22Rv1 (cell line): ENCODE measurements around the gene CDS1.

Experiments
- H3K27ac ChIP-seq: fragments of 450-650 bp; 2 replicates; pipeline ENCODE4 v1.5.1; 2017
- ZFX ChIP-seq: fragments of 450-650 bp; IDR thresholded peaks from 2 replicates; pipeline ENCODE4 v1.6.1; 2017; ENCODE audit warnings: antibody characterized with exemption, borderline replicate concordance
- TF ChIP-seq, protein P1 (sequence below): fragments of 450-650 bp; IDR thresholded peaks from 2 replicates; pipeline ENCODE4 v1.5.1; 2017; ENCODE audit warnings: mild to moderate bottlenecking

Gene CDS1

GRCh38 chr4:84634961-84635360 is 52.0 kb downstream of the CDS1 start:
- no peak overlapping the region for H3K27ac ChIP-seq
- TF ChIP-seq, protein P1, sequence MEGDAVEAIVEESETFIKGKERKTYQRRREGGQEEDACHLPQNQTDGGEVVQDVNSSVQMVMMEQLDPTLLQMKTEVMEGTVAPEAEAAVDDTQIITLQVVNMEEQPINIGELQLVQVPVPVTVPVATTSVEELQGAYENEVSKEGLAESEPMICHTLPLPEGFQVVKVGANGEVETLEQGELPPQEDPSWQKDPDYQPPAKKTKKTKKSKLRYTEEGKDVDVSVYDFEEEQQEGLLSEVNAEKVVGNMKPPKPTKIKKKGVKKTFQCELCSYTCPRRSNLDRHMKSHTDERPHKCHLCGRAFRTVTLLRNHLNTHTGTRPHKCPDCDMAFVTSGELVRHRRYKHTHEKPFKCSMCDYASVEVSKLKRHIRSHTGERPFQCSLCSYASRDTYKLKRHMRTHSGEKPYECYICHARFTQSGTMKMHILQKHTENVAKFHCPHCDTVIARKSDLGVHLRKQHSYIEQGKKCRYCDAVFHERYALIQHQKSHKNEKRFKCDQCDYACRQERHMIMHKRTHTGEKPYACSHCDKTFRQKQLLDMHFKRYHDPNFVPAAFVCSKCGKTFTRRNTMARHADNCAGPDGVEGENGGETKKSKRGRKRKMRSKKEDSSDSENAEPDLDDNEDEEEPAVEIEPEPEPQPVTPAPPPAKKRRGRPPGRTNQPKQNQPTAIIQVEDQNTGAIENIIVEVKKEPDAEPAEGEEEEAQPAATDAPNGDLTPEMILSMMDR = no peak
- no peak for TF ChIP-seq ZFX

- no peak overlapping the region for H3K27ac ChIP-seq
- no peak for TF ChIP-seq ZFX
- TF ChIP-seq, protein P1 = no peak
Observed at GRCh38 chr4:84638092-84638491, 55.2 kb downstream of the CDS1 start.

DNA sequence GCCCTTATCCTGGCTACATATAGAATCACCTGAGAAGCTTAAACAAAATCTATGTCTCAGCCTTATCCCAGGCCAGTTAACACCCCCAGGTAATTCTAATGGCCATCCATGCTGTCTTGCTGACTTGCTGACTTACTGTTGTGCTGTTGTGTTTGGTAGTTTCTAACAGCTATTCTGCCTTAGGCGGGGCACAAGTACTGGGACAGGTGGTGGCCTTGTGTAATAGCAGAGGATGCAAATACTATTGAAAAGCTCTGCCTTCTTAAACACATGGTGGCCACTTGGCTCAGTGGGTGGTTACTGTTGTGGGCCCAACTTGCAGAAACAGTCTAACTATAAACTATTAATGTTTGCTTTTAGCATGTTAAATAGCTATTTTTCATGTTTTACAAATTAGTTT is 56.2 kb downstream of the CDS1 start:
- no peak overlapping the region for H3K27ac ChIP-seq
- TF ChIP-seq, protein P1 = no peak
- no peak for TF ChIP-seq ZFX

- TF ChIP-seq, protein P1 = no peak
- TF ChIP-seq ZFX = no peak
- no peak overlapping the region for H3K27ac ChIP-seq
Observed at GRCh38 chr4:84644087-84644486, 61.2 kb downstream of the CDS1 start.

DNA sequence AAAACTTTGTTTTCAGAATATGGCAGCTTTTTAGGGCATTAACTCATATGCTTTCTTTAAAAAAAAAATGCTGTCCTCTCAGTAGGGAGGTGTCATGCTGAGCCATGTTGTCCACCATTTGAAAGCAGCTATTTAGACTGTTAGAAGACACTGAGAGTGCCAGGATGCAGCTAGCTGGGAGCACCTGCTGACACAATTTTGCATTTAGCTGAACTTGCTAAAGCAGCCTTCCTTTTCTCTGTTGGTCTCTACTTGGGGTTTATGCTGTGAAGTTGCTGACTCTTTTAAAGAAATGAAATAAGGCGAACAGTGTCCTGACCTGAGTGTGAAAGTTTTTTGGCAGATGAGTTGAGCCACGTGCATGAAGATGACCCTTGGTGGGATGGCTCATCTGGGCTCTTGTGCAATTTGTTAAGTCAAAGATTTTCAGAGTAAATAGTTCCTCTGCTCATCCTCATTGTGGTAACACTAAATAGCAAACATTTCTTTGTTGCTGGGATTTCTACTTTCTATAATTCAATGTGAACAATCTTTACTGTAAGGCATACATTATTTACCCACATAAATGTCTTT is 64.5 kb downstream of the CDS1 start:
- TF ChIP-seq, protein P1 = no peak
- no peak for TF ChIP-seq ZFX
- H3K27ac ChIP-seq = no peak overlapping the region

GRCh38 chr4:84648178-84648577 is 65.3 kb downstream of the CDS1 start:
- no peak for TF ChIP-seq ZFX
- TF ChIP-seq, protein P1 = no peak
- H3K27ac ChIP-seq = peak overlapping the region; percentile 28; the same call in 1 of the 2 replicates

- no peak for TF ChIP-seq ZFX
- TF ChIP-seq, protein P1 = no peak
- H3K27ac ChIP-seq = peak overlapping the region; percentile 28
Observed at GRCh38 chr4:84648863-84649647, 66.1 kb downstream of the CDS1 start.
